ENCODE data around the gene GLOD4.
"Not testable (repeated sequence)": the region's sequence is repeated elsewhere in the genome, so short reads cannot be mapped to it uniquely, and the experiment has no call there.

Gene GLOD4

GRCh38 chr17:781805-782731, at the start of gene GLOD4, which contains the start of gene MRM3:
Gene GLOD4 (minus strand): TSS chr17:782280. CDS start chr17:782255, 25 bp downstream.
Gene MRM3 (plus strand): TSS chr17:782353. CDS start chr17:782379, 26 bp downstream.
- DNase-seq (ENCODE audit: low spot score) (peak; percentile 81), ATAC-seq (ENCODE audit: low read depth) (peak; percentile 85)
- H3K36me3 ChIP-seq (ENCODE audit: low read depth), result peaks cover 61% of the 10 kb centered on the region
- H3K9me3 ChIP-seq (ENCODE audit: severe bottlenecking), result no peaks in the 10 kb centered on the region
- peaks cover 10% of the 10 kb centered on the region for H3K4me1 ChIP-seq (ENCODE audit: insufficient read depth, poor library complexity, severe bottlenecking)
- no peaks in the 10 kb centered on the region for H3K27me3 ChIP-seq (ENCODE audit: insufficient read depth, poor library complexity, severe bottlenecking)
- TF ChIP-seq CTCF (IDR thresholded peaks at IDR 0.05; ENCODE audit: poor library complexity, severe bottlenecking), result no peak
- H3K4me3 ChIP-seq (ENCODE audit: severe bottlenecking), result peak within 1 kb of the TSS; percentile 76
- H3K27ac ChIP-seq (ENCODE audit: poor library complexity, severe bottlenecking), result peak within 1 kb of the TSS; percentile 37

GRCh38 chr17:830950-831349, 48.9 kb upstream of the GLOD4 start:
- ATAC-seq (ENCODE audit: low read depth), result no peak
- H3K36me3 ChIP-seq (ENCODE audit: low read depth), result peaks cover 10% of the 10 kb centered on the region
- no peak for TF ChIP-seq CTCF (IDR thresholded peaks at IDR 0.05; ENCODE audit: poor library complexity, severe bottlenecking)
- peaks cover 2% of the 10 kb centered on the region for H3K9me3 ChIP-seq (ENCODE audit: severe bottlenecking)
- H3K27ac ChIP-seq (ENCODE audit: poor library complexity, severe bottlenecking), result no peak overlapping the region
- no peaks in the 10 kb centered on the region for H3K4me1 ChIP-seq (ENCODE audit: insufficient read depth, poor library complexity, severe bottlenecking)
- no peak overlapping the region for H3K4me3 ChIP-seq (ENCODE audit: severe bottlenecking)
- H3K27me3 ChIP-seq (ENCODE audit: insufficient read depth, poor library complexity, severe bottlenecking), result no peaks in the 10 kb centered on the region
- no peak for DNase-seq (ENCODE audit: low spot score)

- Histone ChIP-seq H3K36me3 (ENCODE audit: low read depth) (peaks cover 15% of the 10 kb centered on the region), H3K27ac (ENCODE audit: poor library complexity, severe bottlenecking) (no peak overlapping the region), H3K9me3 (ENCODE audit: severe bottlenecking) (peaks cover 2% of the 10 kb centered on the region), H3K4me1 (ENCODE audit: insufficient read depth, poor library complexity, severe bottlenecking) (no peaks in the 10 kb centered on the region), H3K27me3 (ENCODE audit: insufficient read depth, poor library complexity, severe bottlenecking) (no peaks in the 10 kb centered on the region), H3K4me3 (ENCODE audit: severe bottlenecking) (no peak overlapping the region)
- no peak for TF ChIP-seq CTCF (IDR thresholded peaks at IDR 0.05; ENCODE audit: poor library complexity, severe bottlenecking)
- DNase-seq (ENCODE audit: low spot score) (no peak), ATAC-seq (ENCODE audit: low read depth) (no peak)
These were observed 48.3 kb upstream of the GLOD4 start for GRCh38 chr17:830381-830780.

GRCh38 chr17:829614-830013, 47.5 kb upstream of the GLOD4 start:
- H3K4me3 ChIP-seq (ENCODE audit: severe bottlenecking); H3K9me3 ChIP-seq (ENCODE audit: severe bottlenecking); H3K27ac ChIP-seq (ENCODE audit: poor library complexity, severe bottlenecking); ATAC-seq (ENCODE audit: low read depth); DNase-seq (ENCODE audit: low spot score); H3K4me1 ChIP-seq (ENCODE audit: insufficient read depth, poor library complexity, severe bottlenecking); H3K27me3 ChIP-seq (ENCODE audit: insufficient read depth, poor library complexity, severe bottlenecking): not testable (repeated sequence)
- H3K36me3 ChIP-seq (ENCODE audit: low read depth), result peaks cover 23% of the 10 kb centered on the region

- Histone ChIP-seq H3K4me3 (ENCODE audit: severe bottlenecking) (no peak overlapping the region), H3K36me3 (ENCODE audit: low read depth) (peaks cover 32% of the 10 kb centered on the region), H3K27me3 (ENCODE audit: insufficient read depth, poor library complexity, severe bottlenecking) (no peaks in the 10 kb centered on the region), H3K4me1 (ENCODE audit: insufficient read depth, poor library complexity, severe bottlenecking) (no peaks in the 10 kb centered on the region), H3K9me3 (ENCODE audit: severe bottlenecking) (peaks cover 2% of the 10 kb centered on the region), H3K27ac (ENCODE audit: poor library complexity, severe bottlenecking) (no peak overlapping the region)
- no peak for DNase-seq (ENCODE audit: low spot score)
- no peak for ATAC-seq (ENCODE audit: low read depth)
- no peak for TF ChIP-seq CTCF (IDR thresholded peaks at IDR 0.05; ENCODE audit: poor library complexity, severe bottlenecking)
These were observed 46.7 kb upstream of the GLOD4 start for GRCh38 chr17:828761-829160.

Data from RWPE2 (cell line).